GM18868 (cell line): ENCODE data around the gene SMAD4.
"Not testable (repeated sequence)": the region's sequence is repeated elsewhere in the genome, so short reads cannot be mapped to it uniquely, and the experiment has no call there.

Experiments used
- ATAC-seq: cut with Tn5 transposase; IDR thresholded peaks from one replicate; pipeline ENCODE4 v1.9.1; 2021; ENCODE audit warnings: mild to moderate bottlenecking, moderate library complexity; ENCODE audit not compliant: unreplicated experiment

The SMAD4 gene

DNA sequence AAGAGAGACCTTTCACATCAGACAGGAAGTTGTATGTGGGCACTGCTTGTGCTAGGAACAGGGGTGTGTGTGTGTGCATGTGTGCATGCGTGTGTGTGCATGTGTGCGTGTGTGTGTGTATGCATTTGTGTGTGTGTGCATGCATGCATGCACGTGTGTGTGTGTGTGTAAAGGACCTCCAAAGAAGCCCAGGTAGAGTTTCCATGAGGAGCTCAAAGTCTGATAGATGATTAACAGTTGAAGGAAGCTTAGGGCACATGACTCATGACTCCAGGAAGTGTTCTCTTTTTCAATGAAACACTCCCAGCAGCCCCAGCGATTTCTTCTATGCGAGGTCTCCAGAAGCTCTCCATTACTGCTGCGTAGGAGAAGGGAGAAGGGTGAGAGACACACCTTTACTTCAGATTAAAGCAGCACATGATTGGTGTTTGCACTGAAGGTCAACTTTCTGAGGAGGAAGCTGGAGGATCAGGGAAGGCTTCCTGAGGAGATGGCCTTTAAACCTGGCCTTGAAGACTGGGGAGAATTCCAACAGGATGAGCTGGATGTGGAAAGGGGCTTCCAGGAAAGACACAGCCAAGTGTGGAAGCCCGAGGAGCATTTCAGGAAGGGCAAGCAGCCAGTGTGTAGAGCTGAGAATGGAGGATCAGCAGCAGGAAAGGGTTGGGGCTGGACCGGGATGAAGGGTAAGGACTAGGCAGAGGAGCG lies 77.7 kb downstream of the SMAD4 start:
- no peak for ATAC-seq

DNA sequence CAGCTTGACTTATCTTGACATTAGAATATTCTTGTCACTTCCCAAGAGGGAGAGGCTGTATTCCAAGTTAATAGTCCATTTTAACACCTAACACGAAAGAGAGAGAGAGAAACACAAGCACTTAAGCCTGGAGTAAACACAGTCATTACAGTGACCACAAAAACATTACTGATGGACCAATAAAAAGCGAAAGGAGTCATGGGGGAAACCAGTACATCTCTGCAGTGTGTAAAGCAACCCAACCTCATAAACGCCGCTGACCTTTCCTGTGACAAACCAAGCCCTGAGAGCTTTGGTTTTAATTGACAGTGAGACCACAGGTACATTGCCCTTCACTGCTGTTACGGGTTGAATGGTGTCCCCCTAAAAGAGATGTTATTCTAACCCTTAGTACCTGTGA lies 78.3 kb downstream of the SMAD4 start:
- ATAC-seq: no peak

GRCh38 chr18:51110073-51110797 lies 80.2 kb downstream of the SMAD4 start:
- ATAC-seq: peak; percentile 84

DNA sequence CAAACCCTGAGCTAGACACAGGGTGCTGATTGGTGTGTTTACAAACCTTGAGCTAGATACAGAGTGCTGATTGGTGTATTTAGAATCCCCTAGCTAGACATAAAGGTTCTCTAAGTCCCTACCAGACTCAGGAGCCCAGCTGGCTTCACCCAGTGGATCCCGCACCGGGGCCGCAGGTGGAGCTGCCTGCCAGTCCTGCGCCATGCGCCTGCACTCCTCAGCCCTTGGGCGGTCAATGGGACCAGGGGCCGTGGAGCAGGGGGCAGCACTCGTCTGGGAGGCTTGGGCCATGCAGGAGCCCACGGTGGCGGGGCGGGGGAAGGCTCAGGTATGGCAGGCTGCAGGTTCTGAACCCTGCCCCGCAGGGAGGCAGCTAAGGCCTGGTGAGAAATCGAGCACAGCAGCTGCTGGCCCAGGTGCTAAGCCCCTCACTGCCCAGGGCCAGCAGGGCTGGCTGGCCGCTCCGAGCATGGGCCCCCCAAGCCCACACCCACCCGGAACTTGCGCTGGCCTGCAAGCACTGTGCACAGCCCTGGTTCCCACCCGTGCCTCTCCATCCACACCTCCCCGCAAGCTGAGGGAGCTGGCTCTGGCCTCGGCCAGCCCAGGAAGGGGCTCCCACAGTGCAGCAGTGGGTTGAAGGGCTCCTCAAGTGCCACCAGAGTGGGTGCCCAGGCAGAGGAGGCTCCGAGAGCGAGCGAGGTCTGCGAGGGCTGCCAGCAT lies 81.8 kb downstream of the SMAD4 start:
- ATAC-seq: not testable (repeated sequence)

- ATAC-seq: not testable (repeated sequence)
Observed at GRCh38 chr18:51116996-51117395, 87.0 kb downstream of the SMAD4 start.

- ATAC-seq: not testable (repeated sequence)
Observed at GRCh38 chr18:51119561-51119960, 89.5 kb downstream of the SMAD4 start.

DNA sequence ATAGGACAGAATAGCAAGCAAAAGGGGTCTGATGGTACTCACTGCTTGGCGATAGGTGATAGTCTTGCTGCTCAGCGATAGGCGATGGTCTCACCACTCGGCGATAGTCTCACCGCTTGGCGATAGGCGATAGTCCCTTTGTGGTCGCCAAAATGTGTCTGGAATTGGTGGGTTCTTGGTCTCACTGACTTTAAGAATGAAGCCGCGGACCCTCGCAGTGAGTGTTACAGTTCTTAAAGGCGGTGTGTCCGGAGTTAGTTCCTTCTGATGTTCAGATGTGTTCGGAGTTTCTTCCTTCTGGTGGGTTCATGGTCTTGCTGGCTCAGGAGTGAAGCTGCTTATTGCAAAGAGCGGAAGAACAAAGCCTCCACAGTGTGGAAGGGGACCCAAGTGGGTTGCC lies 90.0 kb downstream of the SMAD4 start:
- not testable (repeated sequence) for ATAC-seq

DNA sequence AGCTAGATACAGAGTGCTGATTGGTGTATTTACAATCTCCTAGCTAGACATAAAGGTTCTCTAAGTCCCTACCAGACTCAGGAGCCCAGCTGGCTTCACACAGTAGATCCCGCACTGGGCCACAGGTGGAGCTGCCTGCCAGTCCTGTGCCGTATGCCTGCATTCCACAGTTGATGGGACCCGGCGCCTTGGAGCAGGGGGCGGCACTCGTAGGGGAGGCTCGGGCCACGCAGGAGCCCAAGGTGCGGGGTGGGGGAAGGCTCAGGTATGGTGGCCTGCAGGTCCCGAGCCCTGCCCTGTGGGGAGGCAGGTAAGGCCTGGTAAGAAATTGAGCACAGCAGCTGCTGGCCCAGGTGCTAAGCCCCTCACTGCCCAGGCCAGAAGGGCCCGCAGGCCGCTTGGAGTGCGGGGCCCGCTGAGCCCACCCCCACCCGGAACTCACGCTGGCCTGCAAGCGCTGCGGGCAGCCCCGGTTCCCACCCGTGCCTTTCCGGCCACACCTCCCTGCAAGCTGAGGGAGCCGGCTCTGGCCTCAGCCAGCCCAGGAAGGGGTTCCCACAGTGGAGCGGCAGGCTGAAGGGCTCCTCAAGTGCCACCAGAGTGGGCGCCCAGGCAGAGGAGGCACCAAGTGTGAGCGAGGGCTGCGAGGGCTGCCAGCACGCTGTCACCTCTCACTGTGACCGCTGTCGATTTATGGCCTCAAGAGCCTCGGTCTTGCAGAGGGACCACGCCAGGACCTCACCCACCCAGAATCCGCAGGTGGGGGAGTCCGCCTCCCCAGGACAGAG lies 91.0 kb downstream of the SMAD4 start:
- no peak for ATAC-seq

DNA sequence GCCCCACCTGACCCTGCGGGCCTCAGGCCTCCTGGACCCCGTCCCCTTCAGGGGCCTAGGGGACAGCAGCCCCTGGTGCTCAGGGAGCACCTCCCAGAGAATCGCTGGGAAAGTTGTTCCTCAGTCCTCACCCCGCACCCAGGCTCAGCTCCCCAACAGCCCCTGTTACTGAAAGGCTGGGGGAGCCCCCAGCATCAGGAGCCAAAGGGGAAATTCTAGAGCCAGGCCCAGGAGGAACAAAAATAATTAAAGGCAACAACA lies 91.5 kb downstream of the SMAD4 start:
- ATAC-seq: no peak

DNA sequence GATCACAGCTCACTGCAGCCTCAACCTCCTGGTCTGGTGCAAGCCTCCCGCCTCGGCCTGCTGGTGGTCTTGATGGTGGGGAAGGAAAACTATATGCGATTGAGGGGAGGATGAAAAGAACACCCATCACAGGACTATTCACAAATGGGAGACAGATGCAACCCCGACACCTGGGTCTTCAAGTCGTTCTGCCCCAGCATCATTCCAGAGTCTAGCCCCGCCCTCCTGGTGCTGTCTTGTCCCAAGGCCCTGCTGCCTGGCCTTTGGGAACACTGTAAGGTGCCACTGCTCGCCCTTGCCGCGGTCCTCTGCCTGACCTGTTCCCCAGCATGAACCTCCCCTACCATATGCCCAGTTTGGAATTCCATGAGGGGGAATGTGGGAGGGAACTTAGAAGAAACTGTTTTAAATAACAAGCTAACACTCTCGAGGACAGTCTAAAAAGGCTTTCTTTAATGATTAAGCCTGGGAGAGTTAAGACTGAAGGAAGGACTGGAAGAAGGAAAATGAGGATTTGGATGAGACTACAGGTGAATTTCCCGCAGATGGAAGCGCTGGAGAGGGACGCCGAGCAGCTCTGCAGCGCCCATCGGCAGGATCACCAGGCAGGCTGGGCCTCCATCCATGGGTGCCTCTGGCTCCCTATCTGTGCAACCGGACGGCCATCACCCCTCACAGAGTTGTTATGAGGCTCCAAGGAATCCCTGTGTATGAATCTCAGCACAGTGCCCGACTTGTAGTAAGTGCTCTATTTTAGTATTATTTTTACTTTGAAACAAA lies 92.4 kb downstream of the SMAD4 start:
- no peak for ATAC-seq

- no peak for ATAC-seq
Observed at GRCh38 chr18:51123046-51123395, 93.0 kb downstream of the SMAD4 start.

- ATAC-seq: no peak
Observed at GRCh38 chr18:51123481-51123880, 93.5 kb downstream of the SMAD4 start.

- ATAC-seq: no peak
Observed at GRCh38 chr18:51123936-51124486, 94.0 kb downstream of the SMAD4 start.

- no peak for ATAC-seq
Observed at GRCh38 chr18:51125976-51126375, 96.0 kb downstream of the SMAD4 start.

DNA sequence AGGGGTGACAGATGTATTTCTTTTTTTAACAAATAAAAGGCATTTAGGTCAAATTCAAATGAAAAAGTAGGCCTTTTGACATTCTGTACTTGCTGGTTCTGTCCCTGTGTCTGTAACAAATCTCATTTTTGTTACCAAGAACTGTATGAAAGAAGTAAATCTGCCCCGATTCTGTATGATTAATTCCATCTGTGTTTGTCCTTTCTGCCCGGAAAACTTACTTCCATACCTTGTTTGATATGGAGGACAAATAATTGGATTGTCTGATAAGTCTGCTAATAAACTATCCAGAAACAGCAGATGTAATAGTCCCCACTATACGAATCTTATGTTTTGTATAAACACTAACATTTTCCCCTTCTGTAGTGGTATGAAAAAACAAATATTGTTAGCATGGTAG lies 97.7 kb downstream of the SMAD4 start:
- no peak for ATAC-seq

- ATAC-seq: no peak
Observed at GRCh38 chr18:51128533-51128932, 98.5 kb downstream of the SMAD4 start.

DNA sequence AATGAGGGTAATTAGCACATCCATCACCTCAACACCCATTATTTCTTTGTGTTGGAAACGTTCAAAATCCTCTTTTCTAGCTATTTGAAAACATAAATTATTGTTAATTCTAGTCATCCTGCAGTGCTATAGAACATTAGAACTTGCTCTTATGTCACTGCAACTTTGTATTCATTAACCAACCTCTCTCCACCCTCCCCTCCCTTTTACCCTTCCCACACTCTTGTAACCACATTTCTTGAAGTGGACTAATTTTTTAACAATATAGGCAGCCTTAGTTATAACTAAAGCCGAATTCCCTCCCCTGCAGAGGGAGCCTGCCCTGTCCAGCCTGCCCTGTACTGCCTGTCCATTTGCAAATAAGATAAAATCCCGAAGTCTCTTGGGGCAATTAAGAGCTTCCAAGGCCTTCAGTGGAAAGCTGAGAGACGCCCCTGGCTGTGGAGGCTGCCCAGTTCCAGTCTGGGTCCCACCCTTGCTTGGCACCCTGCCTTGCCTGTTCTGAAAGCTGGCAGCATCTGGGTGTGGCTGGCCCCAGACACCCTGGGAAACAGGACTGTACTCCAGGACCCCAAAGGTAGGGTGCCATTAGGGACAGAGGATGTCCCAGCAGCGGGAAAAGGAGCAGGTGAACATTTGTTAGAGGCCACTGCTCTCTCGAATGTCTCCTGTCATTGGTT lies 102.4 kb downstream of the SMAD4 start:
- ATAC-seq: no peak

DNA sequence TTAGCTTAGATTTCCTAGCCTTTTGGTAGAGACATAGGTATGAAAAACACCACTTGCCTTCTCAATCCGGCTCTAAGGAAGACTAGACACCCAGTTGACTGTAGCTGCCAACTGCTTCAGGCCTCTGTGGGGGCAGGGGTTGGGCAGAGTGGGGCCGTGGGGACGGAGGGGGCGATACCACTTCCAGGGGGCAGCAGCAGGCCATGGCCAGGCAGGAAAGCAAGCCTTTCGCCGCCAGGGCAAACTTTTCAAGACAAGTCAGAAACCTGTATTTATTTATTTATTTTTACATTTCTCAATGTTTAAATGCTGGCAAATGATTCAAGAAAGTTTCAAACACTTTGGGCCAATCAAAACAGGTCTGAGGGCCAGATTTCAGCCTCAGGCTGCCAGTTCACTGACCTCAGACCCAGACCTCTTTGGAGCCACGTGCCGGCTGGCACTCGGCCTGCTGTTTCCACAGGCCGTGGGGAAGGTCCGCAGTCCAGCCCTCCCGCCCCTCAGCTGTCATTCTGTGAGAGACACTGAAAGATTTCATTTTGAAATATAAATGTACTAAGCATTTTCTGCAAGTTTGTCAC lies 103.7 kb downstream of the SMAD4 start:
- no peak for ATAC-seq
